Measurements from ENCODE around the gene CCNJ. TPM values are rescaled to one million over a fixed set of nuclear protein-coding genes. Genes with fewer than 3 reads are reported as not detected.
A peak's percentile ranks its signal among the peaks of the same experiment; 100 is the strongest.

CCNJ gene
- total and polyA plus RNA-seq, 2 of the 13 experiments (the other 11 are each of a cell fraction or from before 2014, with no cell fraction given) = 14.1 to 21.5 TPM

- TF ChIP-seq FOXP4 (CRISPR knock-in tag; IDR thresholded peaks at IDR 0.05) = peak; percentile 44; the same call in 1 of the 2 replicates
- peak; percentile 45; the same call in 1 of the 2 replicates for TF ChIP-seq NKX3-1 (CRISPR knock-in tag; IDR thresholded peaks at IDR 0.05)
- no peak; the same call in 1 of the 2 replicates for TF ChIP-seq ZNF75D (CRISPR knock-in tag; IDR thresholded peaks at IDR 0.05; ENCODE audit: borderline replicate concordance)
- TF ChIP-seq ZNF839 (CRISPR knock-in tag; IDR thresholded peaks at IDR 0.05; ENCODE audit: borderline replicate concordance) = no peak
- no peak for TF ChIP-seq EHMT2 (IDR thresholded peaks at IDR 0.05; ENCODE audit: borderline replicate concordance, low read depth, low read length)
- TF ChIP-seq ERF (CRISPR knock-in tag; IDR thresholded peaks at IDR 0.05) = peak; percentile 40; the same call in 1 of the 2 replicates
- no peak; the same call in 1 of the 2 replicates for TF ChIP-seq ZNF792 (CRISPR knock-in tag; IDR thresholded peaks at IDR 0.05)
- TF ChIP-seq ZFX (CRISPR knock-in tag; IDR thresholded peaks at IDR 0.05; ENCODE audit: low read depth) = peak; percentile 97
- no peak for TF ChIP-seq POLR2AphosphoS2 (IDR thresholded peaks at IDR 0.05; ENCODE audit: low read depth, low read length)
- TF ChIP-seq ZNF230 (CRISPR knock-in tag; IDR thresholded peaks at IDR 0.05) = peak; percentile 87; the same call in 1 of the 2 replicates
- no peak for TF ChIP-seq ZFP62 (CRISPR knock-in tag; IDR thresholded peaks at IDR 0.05)
- peak; percentile 93 for TF ChIP-seq ZMAT3 (CRISPR knock-in tag; conservative IDR thresholded peaks at IDR 0.05)
- TF ChIP-seq ZNF891 (CRISPR knock-in tag; IDR thresholded peaks at IDR 0.05) = peak; percentile 67
- TF ChIP-seq NFYC (CRISPR knock-in tag; IDR thresholded peaks at IDR 0.05) = peak; percentile 88
- TF ChIP-seq PRMT3 (CRISPR knock-in tag; IDR thresholded peaks at IDR 0.05; ENCODE audit: borderline replicate concordance, low read depth) = peak; percentile 83; the same call in 1 of the 2 replicates
- TF ChIP-seq SOX5 (CRISPR knock-in tag; IDR thresholded peaks at IDR 0.05; ENCODE audit: borderline replicate concordance) = peak; percentile 57; the same call in 1 of the 2 replicates
- peak in 1 of 2 experiments; percentile 8; a peak in 1 of 4 replicates for TF ChIP-seq REST (IDR thresholded peaks at IDR 0.05; ENCODE audit: borderline replicate concordance in 1 of 2, low read depth in 1 of 2, low read length in 2 of 2)
- TF ChIP-seq ZNF20 (CRISPR knock-in tag; IDR thresholded peaks at IDR 0.05) = no peak
- peak; percentile 38 for TF ChIP-seq ZNF709 (CRISPR knock-in tag; IDR thresholded peaks at IDR 0.05)
- TF ChIP-seq FOXA3 (CRISPR knock-in tag; IDR thresholded peaks at IDR 0.05) = peak; percentile 48; the same call in 1 of the 2 replicates
- peak; percentile 95; the same call in 1 of the 2 replicates for TF ChIP-seq ZNF367 (CRISPR knock-in tag; IDR thresholded peaks at IDR 0.05; ENCODE audit: borderline replicate concordance)
- TF ChIP-seq ZUFSP (CRISPR knock-in tag; IDR thresholded peaks at IDR 0.05; ENCODE audit: borderline replicate concordance) = no peak
- TF ChIP-seq NFE2L2 (IDR thresholded peaks at IDR 0.05; ENCODE audit: low read length) = no peak
Measured at GRCh38 chr10:96043033-96043892, at the start of gene CCNJ (continued).

Measured in HepG2 (cell line).